Sigmoid colon (tissue), 4 donors: ENCODE data around the gene KRTDAP.

ENCODE experiments used
- EP300 ChIP-seq, 4 donors: sonication (generic); formaldehyde crosslinking; IDR thresholded peaks; one replicate each; pipeline ENCODE4 v1.6.1; 2017; ENCODE audit warnings: antibody characterized with exemption in 4 of 4
- POLR2A ChIP-seq, 2 donors: fragments of 450-650 bp; IDR thresholded peaks; one replicate each; pipeline ENCODE4 v1.6.1; 2016; ENCODE audit warnings: antibody characterized with exemption in 2 of 2, mild to moderate bottlenecking in 2 of 2, moderate library complexity in 2 of 2
- TF ChIP-seq, protein P1 (sequence below), 4 experiments: fragments of 450-650 bp in 3 of 4; fragments of 200-600 bp in 1 of 4; IDR thresholded peaks; one replicate each; pipeline ENCODE4 v1.5.1; 2016 to 2019; ENCODE audit warnings: antibody characterized with exemption in 4 of 4, mild to moderate bottlenecking in 3 of 4, moderate library complexity in 2 of 4

- TF ChIP-seq EP300 (IDR thresholded peaks at IDR 0.05) = no peak
- no peak for TF ChIP-seq POLR2A (IDR thresholded peaks at IDR 0.05)
- TF ChIP-seq, protein P1, sequence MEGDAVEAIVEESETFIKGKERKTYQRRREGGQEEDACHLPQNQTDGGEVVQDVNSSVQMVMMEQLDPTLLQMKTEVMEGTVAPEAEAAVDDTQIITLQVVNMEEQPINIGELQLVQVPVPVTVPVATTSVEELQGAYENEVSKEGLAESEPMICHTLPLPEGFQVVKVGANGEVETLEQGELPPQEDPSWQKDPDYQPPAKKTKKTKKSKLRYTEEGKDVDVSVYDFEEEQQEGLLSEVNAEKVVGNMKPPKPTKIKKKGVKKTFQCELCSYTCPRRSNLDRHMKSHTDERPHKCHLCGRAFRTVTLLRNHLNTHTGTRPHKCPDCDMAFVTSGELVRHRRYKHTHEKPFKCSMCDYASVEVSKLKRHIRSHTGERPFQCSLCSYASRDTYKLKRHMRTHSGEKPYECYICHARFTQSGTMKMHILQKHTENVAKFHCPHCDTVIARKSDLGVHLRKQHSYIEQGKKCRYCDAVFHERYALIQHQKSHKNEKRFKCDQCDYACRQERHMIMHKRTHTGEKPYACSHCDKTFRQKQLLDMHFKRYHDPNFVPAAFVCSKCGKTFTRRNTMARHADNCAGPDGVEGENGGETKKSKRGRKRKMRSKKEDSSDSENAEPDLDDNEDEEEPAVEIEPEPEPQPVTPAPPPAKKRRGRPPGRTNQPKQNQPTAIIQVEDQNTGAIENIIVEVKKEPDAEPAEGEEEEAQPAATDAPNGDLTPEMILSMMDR (IDR thresholded peaks at IDR 0.05) = no peak
Measured at GRCh38 chr19:35438527-35438926, 51.7 kb downstream of the KRTDAP start.
